PFSK-1 (cell line): Measurements from ENCODE around the gene RSU1.

ENCODE experiments used
- FOXP2 ChIP-seq: optimal IDR thresholded peaks from 2 replicates; pipeline ENCODE3; 2011; ENCODE audit warnings: borderline replicate concordance, control low read depth, inconsistent platforms; ENCODE audit not compliant: insufficient read depth; ENCODE audit errors: extremely low read length, extremely low read depth
- POLR2AphosphoS5 ChIP-seq: IDR thresholded peaks from 2 replicates; pipeline ENCODE4 v1.6.1; 2012; ENCODE audit warnings: low read depth, mild to moderate bottlenecking, control low read depth, low read length, moderate library complexity
- REST ChIP-seq, 2 experiments: IDR thresholded peaks; 2 replicates each; pipeline versions ENCODE4 v1.6.1 to v1.8.0; 2011 to 2012; ENCODE audit warnings: low read depth in 2 of 2, low read length in 2 of 2, control low read depth in 1 of 2, inconsistent platforms in 1 of 2, mild to moderate bottlenecking in 1 of 2, moderate library complexity in 1 of 2; ENCODE audit not compliant: insufficient read depth in 1 of 2
- SIN3A ChIP-seq: IDR thresholded peaks from 2 replicates; pipeline ENCODE4 v1.6.1; 2012; ENCODE audit warnings: mild to moderate bottlenecking, low read length, moderate library complexity, borderline replicate concordance; ENCODE audit not compliant: insufficient read depth
- TAF1 ChIP-seq: IDR thresholded peaks from 2 replicates; pipeline ENCODE4 v1.6.1; 2012; ENCODE audit warnings: low read length, control low read depth, borderline replicate concordance; ENCODE audit not compliant: insufficient read depth

The RSU1 gene

DNA sequence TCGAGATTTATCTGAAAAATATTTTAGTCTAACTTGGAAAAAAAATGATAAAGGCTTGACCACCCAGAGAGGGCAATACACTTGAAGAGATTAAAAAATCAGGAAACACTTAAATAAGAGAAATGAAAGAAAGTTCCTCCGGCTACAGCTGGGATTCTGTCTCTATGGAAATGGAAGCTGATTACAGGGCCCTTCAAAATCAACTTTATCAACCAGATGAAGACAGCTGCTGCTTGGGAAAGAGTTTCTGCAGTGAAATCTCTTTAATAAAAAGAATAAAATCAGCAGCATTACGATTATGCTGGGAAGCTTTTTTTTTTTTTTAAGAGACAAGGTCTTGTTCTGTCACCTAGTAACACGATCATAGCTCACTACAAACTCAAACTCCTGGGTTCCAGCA, 4.5 kb downstream of the RSU1 start:
- TF ChIP-seq SIN3A = no peak
- TF ChIP-seq REST (IDR thresholded peaks at IDR 0.05; ENCODE audit: insufficient read depth in 1 of 2, low read depth in 2 of 2, low read length in 2 of 2) = no peak
- TF ChIP-seq FOXP2 = no peak
- no peak for TF ChIP-seq TAF1
- TF ChIP-seq POLR2AphosphoS5 = no peak

- no peak for TF ChIP-seq FOXP2
- TF ChIP-seq POLR2AphosphoS5 = no peak
- no peak for TF ChIP-seq SIN3A
- no peak for TF ChIP-seq TAF1
- no peak for TF ChIP-seq REST (IDR thresholded peaks at IDR 0.05; ENCODE audit: insufficient read depth in 1 of 2, low read depth in 2 of 2, low read length in 2 of 2)
Observed at GRCh38 chr10:16811765-16812164, 5.5 kb downstream of the RSU1 start.

DNA sequence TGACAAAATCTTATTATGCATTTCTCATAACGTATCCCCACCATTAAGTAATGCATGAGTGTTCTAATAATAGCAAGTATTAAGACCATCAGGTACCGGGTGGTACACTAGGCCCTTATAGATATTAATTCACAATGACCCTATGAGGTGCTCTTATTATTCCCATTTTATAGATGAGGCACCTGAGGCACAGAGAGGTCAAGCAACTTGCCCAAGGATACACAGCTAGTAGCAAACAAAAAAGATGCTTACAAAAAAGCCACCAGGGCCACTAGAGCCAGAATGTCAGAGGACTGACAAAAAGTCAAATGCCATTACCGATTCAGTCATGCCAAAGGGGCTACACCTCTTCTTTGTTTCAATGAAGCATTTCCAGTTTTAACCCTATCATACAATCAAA, 5.9 kb downstream of the RSU1 start:
- TF ChIP-seq FOXP2 (no peak), TAF1 (no peak), SIN3A (no peak), POLR2AphosphoS5 (no peak), REST (IDR thresholded peaks at IDR 0.05; ENCODE audit: insufficient read depth in 1 of 2, low read depth in 2 of 2, low read length in 2 of 2) (no peak)

GRCh38 chr10:16809074-16809718, 8.0 kb downstream of the RSU1 start:
- TF ChIP-seq TAF1 (no peak), POLR2AphosphoS5 (no peak), REST (IDR thresholded peaks at IDR 0.05; ENCODE audit: insufficient read depth in 1 of 2, low read depth in 2 of 2, low read length in 2 of 2) (no peak)

DNA sequence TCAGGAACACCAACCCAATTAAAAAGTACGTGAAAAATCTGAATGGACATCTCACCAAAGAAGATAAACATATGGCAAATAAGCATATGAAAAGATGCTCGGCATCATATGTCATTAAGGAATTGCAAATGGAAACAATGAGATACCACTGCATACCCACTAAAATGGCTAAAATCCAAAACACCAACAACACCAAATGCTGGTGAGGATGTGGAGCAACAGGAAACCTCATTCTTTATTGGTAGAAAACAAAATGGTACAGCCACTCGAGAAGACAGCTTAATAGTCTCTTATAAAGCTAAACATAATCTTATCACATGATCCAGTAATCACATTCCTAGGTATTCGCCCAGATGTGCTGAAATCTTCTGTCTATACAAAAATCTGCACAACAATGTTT, 13.1 kb downstream of the RSU1 start:
- TF ChIP-seq TAF1 = no peak
- no peak for TF ChIP-seq REST (IDR thresholded peaks at IDR 0.05; ENCODE audit: insufficient read depth in 1 of 2, low read depth in 2 of 2, low read length in 2 of 2)
- no peak for TF ChIP-seq POLR2AphosphoS5
- no peak for TF ChIP-seq FOXP2
- TF ChIP-seq SIN3A = no peak
